Neural progenitor cell (in vitro differentiated cells): ENCODE measurements around the gene RFX3. TPM values are rescaled to one million over a fixed set of nuclear protein-coding genes. Genes with fewer than 3 reads are reported as not detected.
A peak's percentile ranks its signal among the peaks of the same experiment; 100 is the strongest.

Experiments used
- DNase-seq: peaks from one replicate; pipeline ENCODE4 v3.0.0-alpha.2; 2016; ENCODE audit warnings: low spot score
- H2AFZ ChIP-seq: fragments of 200-600 bp; sonication (generic); replicated peaks from 2 replicates; pipeline ENCODE4 v1.6.1; 2016; ENCODE audit warnings: antibody characterized with exemption
- H3F3A ChIP-seq: fragments of 200-600 bp; sonication (generic); 2 replicates; pipeline ENCODE4 v1.6.1; 2016; ENCODE audit warnings: antibody characterized with exemption, low read depth
- H3K27ac ChIP-seq: fragments of 200-600 bp; sonication (generic); 2 replicates; pipeline ENCODE4 v1.5.1; 2016; ENCODE audit warnings: mild to moderate bottlenecking
- H3K27me3 ChIP-seq: fragments of 200-600 bp; sonication (generic); 2 replicates; pipeline ENCODE4 v1.6.1; 2016; ENCODE audit warnings: mild to moderate bottlenecking, moderate library complexity
- H3K36me3 ChIP-seq: fragments of 200-600 bp; sonication (generic); 2 replicates; pipeline ENCODE4 v1.5.1; 2016
- H3K4me1 ChIP-seq: fragments of 200-600 bp; sonication (generic); 2 replicates; pipeline ENCODE4 v1.6.1; 2016; ENCODE audit warnings: mixed run types
- H3K4me2 ChIP-seq: fragments of 200-600 bp; sonication (generic); 2 replicates; pipeline ENCODE4 v1.6.1; 2016
- H3K4me3 ChIP-seq: fragments of 200-600 bp; sonication (generic); 2 replicates; pipeline ENCODE4 v1.5.1; 2016
- H3K79me2 ChIP-seq: fragments of 200-600 bp; sonication (generic); 2 replicates; pipeline ENCODE4 v1.6.1; 2016; ENCODE audit warnings: low read depth
- H3K9ac ChIP-seq: fragments of 200-600 bp; sonication (generic); 2 replicates; pipeline ENCODE4 v1.6.1; 2016
- H3K9me3 ChIP-seq: fragments of 200-600 bp; sonication (generic); 2 replicates; pipeline ENCODE4 v1.5.1; 2016; ENCODE audit warnings: low read depth
- H4K20me1 ChIP-seq: fragments of 200-600 bp; sonication (generic); 2 replicates; pipeline ENCODE4 v1.6.1; 2016; ENCODE audit warnings: low read depth
- H3K27ac Mint-ChIP-seq: 3 replicates; pipeline ENCODE4 v1.8.0; 2021; ENCODE audit warnings: mixed read lengths
- H3K27me3 Mint-ChIP-seq: 2 replicates; pipeline ENCODE4 v1.8.0; 2022; ENCODE audit warnings: low read depth, mild to moderate bottlenecking, inconsistent platforms, moderate library complexity, mixed read lengths; ENCODE audit not compliant: insufficient read depth
- H3K36me3 Mint-ChIP-seq: 3 replicates; pipeline ENCODE4 v1.8.0; 2021; ENCODE audit warnings: mixed read lengths
- H3K4me1 Mint-ChIP-seq: 3 replicates; pipeline ENCODE4 v1.8.0; 2021; ENCODE audit warnings: mixed read lengths
- H3K4me3 Mint-ChIP-seq: 3 replicates; pipeline ENCODE4 v1.8.0; 2021; ENCODE audit warnings: mild to moderate bottlenecking, moderate library complexity, mixed read lengths
- H3K9me3 Mint-ChIP-seq: 3 replicates; pipeline ENCODE4 v1.8.0; 2020; ENCODE audit warnings: mixed read lengths
- EZH2 ChIP-seq: fragments of 200-600 bp; sonication (generic); IDR thresholded peaks from 2 replicates; pipeline ENCODE4 v1.6.1; 2017; ENCODE audit warnings: antibody characterized with exemption, mild to moderate bottlenecking, moderate library complexity
- EZH2phosphoT487 ChIP-seq: fragments of 200-600 bp; sonication (generic); IDR thresholded peaks from 2 replicates; pipeline ENCODE4 v1.6.1; 2017; ENCODE audit warnings: antibody characterized with exemption
- total RNA-seq: library from RNA; depleted of rRNA; stranded (reverse); fragments of >200 nt; gene quantifications from 2 replicates; pipeline ENCODE4 v1.2.3, GENCODE V29; 2015; ENCODE audit warnings: low replicate concordance
- TF ChIP-seq, protein P1 (sequence below): fragments of 200-600 bp; sonication (generic); IDR thresholded peaks from 2 replicates; pipeline ENCODE4 v1.5.1; 2017; ENCODE audit warnings: antibody characterized with exemption, mild to moderate bottlenecking

The RFX3 gene
- total RNA-seq, 1 donor from 2014 or later: 39.6 TPM

DNA sequence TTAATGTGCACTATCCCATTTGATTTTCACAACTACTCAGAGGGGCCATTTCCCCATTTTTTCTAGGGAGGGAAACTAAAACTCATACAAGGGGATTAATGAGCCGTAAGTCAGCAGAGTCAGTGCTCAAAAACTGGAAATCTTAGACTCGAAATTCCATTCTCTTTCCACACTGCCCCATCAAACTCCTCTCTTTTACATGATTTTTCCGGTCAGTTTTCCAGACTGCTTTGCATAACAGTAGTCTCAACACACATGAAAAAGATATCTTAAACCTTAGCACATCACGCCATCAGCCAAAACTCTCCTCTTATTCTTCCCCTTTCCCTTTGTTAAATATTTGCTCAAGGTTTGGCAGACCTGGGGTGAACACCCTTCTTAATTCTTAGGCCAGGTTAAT is 332.0 kb downstream of the RFX3 start:
- TF ChIP-seq, protein P1, sequence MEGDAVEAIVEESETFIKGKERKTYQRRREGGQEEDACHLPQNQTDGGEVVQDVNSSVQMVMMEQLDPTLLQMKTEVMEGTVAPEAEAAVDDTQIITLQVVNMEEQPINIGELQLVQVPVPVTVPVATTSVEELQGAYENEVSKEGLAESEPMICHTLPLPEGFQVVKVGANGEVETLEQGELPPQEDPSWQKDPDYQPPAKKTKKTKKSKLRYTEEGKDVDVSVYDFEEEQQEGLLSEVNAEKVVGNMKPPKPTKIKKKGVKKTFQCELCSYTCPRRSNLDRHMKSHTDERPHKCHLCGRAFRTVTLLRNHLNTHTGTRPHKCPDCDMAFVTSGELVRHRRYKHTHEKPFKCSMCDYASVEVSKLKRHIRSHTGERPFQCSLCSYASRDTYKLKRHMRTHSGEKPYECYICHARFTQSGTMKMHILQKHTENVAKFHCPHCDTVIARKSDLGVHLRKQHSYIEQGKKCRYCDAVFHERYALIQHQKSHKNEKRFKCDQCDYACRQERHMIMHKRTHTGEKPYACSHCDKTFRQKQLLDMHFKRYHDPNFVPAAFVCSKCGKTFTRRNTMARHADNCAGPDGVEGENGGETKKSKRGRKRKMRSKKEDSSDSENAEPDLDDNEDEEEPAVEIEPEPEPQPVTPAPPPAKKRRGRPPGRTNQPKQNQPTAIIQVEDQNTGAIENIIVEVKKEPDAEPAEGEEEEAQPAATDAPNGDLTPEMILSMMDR: no peak
- TF ChIP-seq EZH2 (no peak), EZH2phosphoT487 (no peak)

DNA sequence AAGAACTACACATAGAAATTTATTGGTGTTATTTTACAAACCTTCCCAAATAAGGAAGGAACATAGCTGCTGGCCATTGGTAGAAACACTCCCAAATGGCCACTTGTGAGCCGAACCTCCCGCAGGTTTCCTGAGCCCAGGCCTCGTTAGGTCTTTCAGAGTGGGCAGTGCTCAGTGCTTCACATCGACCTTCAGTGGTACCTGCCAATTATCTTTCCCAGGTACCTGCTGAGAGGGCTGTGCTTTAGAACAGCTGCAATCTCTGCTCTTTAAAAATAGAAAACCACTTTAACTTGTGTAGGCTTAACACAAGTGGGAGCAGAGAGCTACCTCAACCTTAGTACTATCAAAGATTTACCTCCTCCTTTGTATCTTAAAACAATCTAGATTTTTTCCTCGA is 334.1 kb downstream of the RFX3 start:
- Histone ChIP-seq H3K9ac (no peak overlapping the region), H3K4me2 (no peak overlapping the region), H3K9me3 (no peaks in the 10 kb centered on the region), H3K27ac (no peak overlapping the region), H3K79me2 (no peaks in the 10 kb centered on the region), H3K4me3 (no peak overlapping the region), H3K27me3 (no peaks in the 10 kb centered on the region), H3K36me3 (no peaks in the 10 kb centered on the region), H3F3A (no peaks in the 10 kb centered on the region), H2AFZ (no peak overlapping the region), H4K20me1 (no peaks in the 10 kb centered on the region), H3K4me1 (no peaks in the 10 kb centered on the region)
- no peak for DNase-seq
- TF ChIP-seq, protein P1: no peak
- TF ChIP-seq EZH2: no peak
- TF ChIP-seq EZH2phosphoT487: no peak
- no peaks in the 10 kb centered on the region for H3K36me3 Mint-ChIP-seq
- H3K27ac Mint-ChIP-seq: no peak overlapping the region
- no peaks in the 10 kb centered on the region for H3K9me3 Mint-ChIP-seq
- H3K27me3 Mint-ChIP-seq: no peaks in the 10 kb centered on the region
- H3K4me3 Mint-ChIP-seq: no peak overlapping the region
- no peaks in the 10 kb centered on the region for H3K4me1 Mint-ChIP-seq

More for the DNA sequence above, 332.0 kb downstream of the RFX3 start:
- Histone ChIP-seq H3K79me2 (no peaks in the 10 kb centered on the region), H3K27ac (no peak overlapping the region), H2AFZ (peak overlapping the region; percentile 23), H3K27me3 (no peaks in the 10 kb centered on the region), H3K9me3 (no peaks in the 10 kb centered on the region), H3K36me3 (no peaks in the 10 kb centered on the region), H3K4me3 (no peak overlapping the region), H3K4me1 (no peaks in the 10 kb centered on the region), H4K20me1 (no peaks in the 10 kb centered on the region), H3F3A (no peaks in the 10 kb centered on the region), H3K9ac (no peak overlapping the region), H3K4me2 (no peak overlapping the region)
- no peak overlapping the region for H3K4me3 Mint-ChIP-seq
- no peaks in the 10 kb centered on the region for H3K36me3 Mint-ChIP-seq
- H3K27ac Mint-ChIP-seq: no peak overlapping the region
- no peak for DNase-seq
- no peaks in the 10 kb centered on the region for H3K9me3 Mint-ChIP-seq
- no peaks in the 10 kb centered on the region for H3K27me3 Mint-ChIP-seq
- H3K4me1 Mint-ChIP-seq: no peaks in the 10 kb centered on the region

DNA sequence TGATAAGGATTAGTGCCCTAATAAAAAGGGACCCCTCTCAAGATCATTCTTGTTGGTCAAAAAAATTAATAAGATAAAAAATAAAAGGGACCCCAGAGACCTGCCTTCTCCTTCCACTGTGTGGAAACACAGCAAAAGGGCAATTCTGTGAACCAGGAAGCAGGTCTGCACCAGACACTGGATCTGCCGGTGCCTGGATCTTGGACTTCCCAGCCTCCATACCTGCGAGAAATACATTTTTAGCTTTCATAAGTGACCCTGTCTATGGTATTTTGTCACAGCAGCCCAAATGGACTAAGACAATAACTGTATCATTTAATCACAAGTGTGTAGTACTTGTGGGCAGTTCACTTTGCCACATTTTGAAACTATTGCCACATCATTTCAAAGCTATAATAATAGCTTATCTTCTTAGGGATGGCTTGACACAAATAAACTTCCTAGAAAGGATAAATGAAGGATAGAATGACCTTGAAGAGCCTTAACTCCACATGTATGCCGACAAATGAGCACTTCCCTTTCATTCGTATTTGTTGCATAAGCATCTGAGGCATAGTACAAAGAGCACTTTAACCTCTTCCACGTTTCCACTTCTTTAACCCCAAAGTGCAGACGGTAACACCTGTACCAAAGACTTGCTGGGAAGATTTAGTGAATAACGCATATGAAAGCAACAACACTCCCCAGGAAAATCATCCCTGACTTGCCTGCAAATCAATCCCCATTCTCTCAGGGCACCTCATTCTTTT is 336.5 kb downstream of the RFX3 start:
- H4K20me1 ChIP-seq: no peaks in the 10 kb centered on the region
- no peak overlapping the region for H3K9ac ChIP-seq
- DNase-seq: no peak
- no peak overlapping the region for H2AFZ ChIP-seq
- no peak overlapping the region for H3K27ac ChIP-seq
- H3K9me3 ChIP-seq: no peaks in the 10 kb centered on the region
- Mint-ChIP-seq H3K4me1 (no peaks in the 10 kb centered on the region), H3K27me3 (peaks cover 2% of the 10 kb centered on the region), H3K9me3 (no peaks in the 10 kb centered on the region), H3K36me3 (no peaks in the 10 kb centered on the region), H3K4me3 (no peak overlapping the region), H3K27ac (no peak overlapping the region)
- no peak overlapping the region for H3K4me3 ChIP-seq
- TF ChIP-seq EZH2phosphoT487 (no peak), EZH2 (no peak)
- TF ChIP-seq, protein P1: no peak
- H3K4me2 ChIP-seq: no peak overlapping the region
- no peaks in the 10 kb centered on the region for H3K79me2 ChIP-seq
- no peaks in the 10 kb centered on the region for H3K27me3 ChIP-seq
- no peaks in the 10 kb centered on the region for H3K4me1 ChIP-seq
- H3K36me3 ChIP-seq: no peaks in the 10 kb centered on the region
- H3F3A ChIP-seq: no peaks in the 10 kb centered on the region
